ENCODE data around the gene DGKA.

DGKA gene

DNA sequence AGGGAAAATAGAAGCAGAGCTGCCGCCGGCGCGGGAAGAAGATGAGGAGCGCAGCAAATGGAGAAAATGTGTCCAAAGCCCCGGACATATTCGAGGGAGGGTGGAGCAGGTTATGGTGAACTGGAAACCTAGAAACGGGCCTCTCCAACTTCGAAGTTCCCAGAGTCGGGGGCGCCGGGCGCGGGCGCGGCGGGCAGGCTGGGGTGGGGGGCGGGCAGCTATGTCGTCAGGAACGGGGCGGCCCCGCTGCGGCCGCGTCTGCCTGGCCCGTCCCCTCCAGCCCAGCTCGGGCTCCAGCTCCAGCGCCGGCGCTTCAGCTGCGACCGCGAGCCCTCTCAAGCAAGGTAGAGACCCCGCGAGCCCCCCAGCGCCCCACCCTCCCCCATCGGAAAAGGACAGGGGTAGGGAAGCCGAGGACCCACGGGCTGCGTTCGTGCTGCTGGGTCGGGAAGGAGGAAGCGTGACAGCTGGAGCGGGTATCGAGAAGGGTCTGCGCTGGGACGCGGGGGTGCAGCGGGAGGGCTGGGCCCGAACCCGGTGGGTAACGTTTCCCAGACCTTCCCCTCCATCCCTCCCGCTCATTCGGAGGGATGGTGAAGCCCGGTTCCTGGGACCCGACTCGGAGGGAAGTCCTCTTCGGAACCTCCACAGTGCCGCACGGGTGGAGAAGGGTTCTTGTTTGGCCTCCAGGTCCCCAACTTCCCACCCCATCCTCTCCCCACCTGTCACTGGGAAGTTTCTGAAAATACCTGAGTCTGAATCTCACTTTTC lies 1.0 kb downstream of the DGKA start:
- no peak for DNase-seq

DNA sequence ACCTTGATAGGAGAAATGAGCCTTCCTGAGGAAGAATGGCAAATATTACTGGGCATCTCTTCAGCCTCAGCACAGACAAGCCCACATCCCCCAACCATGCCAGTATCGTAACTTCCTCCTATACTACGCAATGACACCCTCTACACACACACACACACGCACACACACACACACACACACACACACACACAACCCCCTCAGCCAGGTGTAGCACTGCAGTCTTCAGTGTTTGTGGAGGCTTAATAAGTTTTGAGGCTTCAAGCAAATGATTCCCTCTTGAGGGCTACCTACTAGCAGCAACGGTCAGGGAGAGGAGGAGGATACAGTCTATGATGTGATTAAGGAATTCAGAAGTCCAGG lies 1.6 kb downstream of the DGKA start:
- DNase-seq: peak; percentile 54

DNA sequence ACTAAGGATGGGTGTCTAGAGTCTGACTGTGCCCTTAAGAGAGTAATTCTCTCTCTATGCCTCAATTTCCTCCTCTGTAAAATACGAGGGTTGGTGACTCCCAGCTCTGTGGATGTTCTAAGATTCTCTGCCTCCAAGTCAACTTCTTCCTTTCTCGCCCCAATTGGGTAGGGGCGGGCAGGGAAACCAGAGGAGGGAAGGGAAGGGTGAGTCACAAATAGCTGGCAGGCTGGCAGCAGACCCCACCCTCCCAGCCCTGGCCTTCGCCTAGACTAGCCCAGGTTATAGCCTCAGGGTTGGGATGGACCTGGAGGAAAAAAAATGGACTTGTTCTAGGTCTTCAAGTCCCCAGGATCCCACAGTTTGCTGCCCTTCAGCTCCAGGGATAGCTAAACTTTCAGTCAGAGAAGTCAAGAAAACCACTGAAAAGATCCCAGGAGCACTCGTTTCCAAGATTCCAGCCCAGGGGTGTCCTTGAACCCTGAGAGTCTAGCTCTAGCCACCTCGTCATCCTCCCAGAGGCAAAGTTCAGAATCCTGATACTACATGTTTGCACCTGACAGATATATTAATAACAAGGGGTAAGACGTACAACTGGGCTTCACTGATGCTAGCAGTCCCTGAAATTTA lies 2.3 kb downstream of the DGKA start:
- DNase-seq: no peak

DNA sequence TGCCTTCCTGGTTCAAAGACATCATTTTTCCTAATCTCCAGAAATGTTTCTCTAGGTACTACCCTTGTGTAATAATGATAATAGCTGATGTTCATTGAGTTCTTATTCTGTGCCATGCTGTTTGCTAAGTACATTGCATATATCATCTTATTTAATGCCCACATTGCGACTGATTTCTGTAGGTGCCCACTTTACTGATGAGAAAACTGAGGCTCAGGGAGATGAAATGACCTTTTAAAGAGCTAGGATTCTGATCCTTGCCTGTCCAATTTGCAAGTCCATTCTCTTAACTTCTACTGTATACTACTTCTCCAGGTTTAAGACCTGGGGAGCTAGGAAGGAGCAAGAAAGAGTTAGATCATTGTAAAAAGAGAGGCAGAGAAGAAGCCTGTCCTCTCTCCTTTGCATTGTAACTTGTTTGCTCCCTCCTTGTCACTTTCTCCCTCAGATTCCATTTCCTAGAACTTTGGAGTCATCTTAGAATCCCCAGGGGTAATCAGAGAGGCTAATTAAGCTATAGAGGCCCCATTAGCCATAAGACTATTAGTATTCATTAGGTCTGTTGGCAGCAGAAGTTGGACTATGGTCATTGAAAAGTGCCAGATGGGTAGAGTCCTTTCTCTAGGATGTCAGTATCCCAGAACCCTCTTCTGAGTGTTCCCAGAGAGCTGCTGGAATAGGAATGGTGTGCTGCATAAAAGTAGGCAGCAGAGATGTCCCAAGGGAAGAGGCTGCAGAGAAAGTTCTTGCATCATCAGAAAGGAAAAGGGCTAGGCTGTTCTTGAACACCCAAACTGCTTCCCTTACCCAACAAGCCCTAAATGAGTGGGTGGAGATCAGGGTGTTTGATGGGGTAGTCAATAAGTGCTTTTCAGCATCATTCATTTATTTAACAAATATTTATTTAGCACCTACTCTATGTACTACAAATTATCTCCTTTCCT lies 3.1 kb downstream of the DGKA start:
- no peak for DNase-seq

DNA sequence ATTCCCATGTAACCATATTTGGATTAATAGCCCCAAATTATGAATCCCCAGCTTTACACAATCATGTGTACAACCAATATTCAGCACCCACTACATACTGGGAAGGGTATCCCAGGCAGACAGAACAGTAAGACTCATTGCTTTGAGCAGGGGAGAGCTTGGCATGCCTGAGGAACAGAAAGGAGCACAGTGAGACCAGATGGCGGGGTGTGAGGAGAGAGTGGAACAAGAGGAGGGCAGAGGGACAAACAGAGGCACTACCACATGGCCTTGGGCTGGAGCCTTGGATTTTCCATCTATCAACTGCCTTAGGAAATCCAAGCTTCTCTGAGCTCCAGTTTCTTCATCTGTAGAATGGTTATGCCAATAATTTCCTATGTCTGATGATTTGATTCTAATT lies 3.8 kb downstream of the DGKA start:
- DNase-seq: no peak

DNA sequence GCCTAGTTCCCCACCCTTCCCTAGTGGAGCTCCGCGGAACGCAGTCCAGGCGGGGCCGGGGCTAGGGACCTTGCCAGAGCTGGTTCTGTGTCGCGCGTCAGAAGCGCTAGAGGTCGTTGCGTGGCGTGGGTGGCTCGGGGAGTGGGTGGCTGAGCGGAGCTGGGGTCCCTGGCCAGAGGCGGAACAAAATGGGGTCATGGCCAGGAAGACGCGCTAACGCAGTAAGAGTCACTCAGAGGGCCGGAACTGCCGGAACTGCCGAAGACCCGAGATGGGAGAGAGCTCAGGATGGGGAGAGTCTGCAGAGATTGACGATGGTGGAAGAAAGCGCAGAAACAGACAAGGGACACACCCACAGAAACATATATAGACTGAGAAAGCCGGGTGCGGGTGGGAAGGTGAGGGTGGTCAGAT lies 4.8 kb downstream of the DGKA start:
- no peak for DNase-seq

DNA sequence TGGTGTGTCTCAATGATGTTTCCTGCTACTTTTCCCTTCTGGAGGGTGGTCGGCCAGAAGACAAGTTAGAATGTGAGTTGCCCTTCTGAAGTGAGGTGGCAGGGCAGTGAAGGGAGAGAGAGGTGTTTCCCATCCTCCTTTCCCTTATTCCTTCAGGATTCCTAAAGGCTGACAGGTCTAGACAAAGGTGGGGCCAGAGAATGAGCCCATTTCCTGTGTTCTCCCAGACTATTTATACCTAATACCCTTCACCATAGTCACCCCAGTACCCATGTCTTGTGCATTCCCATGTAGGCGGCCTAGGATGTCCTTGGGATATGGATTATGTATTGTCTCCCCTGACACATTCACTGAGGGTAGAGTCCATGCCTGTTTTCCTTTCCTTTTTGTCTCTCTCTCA lies 7.0 kb downstream of the DGKA start:
- no peak for DNase-seq

DNA sequence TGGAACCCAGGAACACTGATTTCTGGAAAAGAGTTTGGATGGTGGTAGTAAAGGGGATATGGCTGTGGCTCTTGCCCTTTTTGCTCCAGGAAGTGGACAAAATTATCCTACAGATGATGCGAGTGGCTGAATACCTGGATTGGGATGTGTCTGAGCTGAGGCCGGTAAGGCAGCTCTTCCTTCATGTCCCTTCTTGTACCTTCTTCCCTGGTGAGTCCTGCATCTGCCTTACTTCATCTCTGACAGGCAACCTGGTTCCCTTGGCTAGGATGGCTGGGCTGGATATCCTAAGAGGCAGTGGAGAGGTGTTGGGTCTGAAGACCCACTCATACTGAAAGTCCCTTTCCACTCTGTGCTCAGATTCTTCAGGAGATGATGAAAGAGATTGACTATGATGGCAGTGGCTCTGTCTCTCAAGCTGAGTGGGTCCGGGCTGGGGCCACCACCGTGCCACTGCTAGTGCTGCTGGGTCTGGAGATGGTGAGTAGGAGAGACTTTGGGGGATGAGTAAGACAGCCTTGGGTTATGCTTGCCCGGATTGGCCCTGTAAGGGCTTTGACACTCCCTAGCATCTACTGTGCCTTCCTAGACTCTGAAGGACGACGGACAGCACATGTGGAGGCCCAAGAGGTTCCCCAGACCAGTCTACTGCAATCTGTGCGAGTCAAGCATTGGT lies 8.0 kb downstream of the DGKA start:
- DNase-seq: no peak

DNA sequence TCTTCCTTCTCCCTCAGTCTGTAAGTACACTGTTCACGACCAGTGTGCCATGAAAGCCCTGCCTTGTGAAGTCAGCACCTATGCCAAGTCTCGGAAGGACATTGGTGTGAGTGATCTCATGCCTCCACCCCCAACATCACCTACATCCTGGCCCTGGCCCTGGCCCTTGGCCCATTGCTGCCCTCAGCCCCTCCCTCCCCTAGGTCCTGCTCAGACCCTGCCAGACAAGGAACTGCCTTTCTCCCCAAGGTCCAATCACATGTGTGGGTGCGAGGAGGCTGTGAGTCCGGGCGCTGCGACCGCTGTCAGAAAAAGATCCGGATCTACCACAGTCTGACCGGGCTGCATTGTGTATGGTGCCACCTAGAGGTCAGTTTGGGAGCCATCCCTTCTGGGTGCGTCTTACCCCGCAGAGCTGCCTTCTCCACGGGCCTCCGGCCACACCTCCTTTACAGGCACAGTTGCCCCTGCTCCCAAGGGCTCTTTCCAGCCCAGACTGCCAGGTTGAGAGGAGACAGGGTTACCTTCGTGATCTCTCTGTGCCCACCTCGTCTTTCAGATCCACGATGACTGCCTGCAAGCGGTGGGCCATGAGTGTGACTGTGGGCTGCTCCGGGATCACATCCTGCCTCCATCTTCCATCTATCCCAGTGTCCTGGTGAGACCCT lies 9.2 kb downstream of the DGKA start:
- peak; percentile 84 for DNase-seq

DNA sequence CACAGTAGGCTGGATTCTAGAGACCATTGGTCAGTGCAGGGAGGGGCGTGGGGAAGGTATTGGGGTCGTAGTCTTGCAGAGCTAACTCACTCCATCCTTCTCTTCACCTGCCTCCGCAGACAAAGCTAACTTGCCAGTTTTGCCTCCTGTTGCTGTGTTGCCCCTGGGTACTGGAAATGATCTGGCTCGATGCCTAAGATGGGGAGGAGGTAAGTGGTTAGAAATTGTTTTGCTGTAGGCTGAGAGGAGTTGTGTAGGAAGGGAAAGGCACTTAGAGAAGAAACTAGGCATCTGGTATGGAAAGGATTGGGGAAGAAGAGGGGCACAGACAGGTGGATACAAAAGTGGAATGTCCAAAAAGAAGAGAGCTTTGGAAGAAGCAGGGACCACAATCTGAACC lies 11.1 kb downstream of the DGKA start:
- DNase-seq: no peak

DNA sequence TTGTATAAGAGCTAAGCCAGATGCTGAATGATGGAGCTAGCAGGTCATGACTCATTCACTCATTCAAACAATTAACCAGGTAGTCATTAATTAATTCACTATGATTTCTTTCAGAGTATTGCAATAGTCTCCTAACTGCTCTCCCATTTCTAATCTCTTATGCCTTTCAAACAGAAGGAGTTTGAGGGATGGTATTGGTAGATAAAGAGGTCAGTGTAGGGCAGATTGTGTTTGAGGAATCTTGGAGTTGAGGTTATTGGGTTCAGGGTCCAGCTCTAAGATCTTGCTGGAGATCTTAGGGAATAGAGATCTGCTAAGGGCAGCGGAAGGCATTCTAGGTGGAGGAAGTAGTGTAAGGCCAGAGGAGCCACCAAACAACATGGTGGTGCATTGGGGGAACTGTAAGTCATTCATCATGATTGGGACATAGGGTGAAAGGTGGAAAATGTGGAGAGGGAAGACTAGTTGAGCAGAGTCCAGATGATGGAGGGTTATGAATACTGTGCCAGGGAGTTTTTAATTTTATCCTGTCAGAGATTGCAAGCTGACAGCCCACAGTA lies 11.7 kb downstream of the DGKA start:
- DNase-seq: no peak

DNA sequence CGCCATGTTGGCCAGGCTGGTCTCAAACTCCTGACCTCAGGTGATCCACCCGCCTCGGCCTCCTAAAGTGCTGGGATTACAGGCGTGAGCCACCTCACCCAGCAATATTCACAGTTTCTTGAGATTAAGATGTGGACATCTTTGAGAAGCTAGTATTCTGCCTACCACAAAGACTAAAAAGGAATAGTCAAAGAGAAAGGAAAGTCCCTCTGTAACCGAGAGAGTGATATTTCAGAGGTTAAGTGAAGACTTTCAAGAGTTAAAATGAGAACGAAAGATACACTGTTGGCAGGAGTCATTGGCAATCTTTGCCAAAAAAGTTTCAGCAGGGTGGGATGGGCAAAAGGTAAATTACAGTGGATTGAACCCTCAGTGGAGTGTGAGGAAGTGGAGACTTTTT lies 15.6 kb downstream of the DGKA start:
- DNase-seq: no peak

DNA sequence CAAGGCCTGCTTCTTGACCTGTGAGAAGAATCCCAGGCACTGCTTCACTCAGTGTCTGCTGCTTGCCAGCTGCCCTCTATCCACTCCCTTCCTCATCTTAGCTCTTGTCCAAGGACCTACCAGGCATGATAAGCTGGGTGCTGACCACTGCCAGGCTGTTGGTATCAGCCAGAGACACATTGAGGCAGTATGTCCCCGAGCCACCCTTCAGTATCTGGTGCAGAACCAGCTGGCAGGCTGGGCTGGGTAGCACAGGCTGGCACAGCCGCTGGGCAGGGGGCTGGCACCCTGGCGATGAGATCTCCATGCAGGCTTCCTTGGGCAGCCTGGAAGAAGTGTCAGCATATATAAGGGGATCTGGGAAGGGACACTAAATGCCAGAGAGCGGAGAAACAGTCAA lies 24.4 kb downstream of the DGKA start:
- no peak for DNase-seq

DNA sequence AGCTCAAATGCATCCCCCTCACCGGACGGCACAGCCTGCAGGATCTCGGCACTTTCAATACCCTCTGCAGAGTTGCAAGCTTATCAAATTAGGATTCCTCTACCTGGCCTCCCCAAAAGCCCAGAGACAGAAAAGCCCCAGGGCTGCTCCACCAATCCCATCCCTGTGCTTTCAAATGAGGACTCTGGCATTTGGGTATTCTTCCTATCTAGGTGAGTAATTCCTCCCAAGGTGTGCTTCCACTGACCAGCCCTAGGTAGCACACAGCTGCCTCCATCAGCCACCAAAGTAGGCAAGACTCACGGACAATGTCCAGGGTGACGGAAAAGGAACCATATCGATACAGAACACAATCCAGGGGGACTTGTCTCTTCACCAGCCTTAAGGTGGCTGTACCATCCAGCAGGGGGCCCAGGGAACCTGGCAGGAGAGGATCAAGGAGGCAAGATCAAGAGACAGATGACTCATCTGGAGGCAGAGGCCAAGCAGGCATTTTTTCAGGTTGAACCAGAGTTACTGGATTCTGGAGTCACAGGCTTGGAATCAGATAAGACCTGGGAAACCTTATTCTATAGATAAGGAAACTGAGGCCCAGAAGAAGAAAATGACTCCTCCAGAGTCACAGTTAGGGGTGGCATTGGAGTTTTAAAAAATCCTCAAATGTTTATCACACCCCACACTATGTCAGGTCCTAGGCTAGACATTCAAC lies 25.0 kb downstream of the DGKA start:
- peak; percentile 37 for DNase-seq

DNA sequence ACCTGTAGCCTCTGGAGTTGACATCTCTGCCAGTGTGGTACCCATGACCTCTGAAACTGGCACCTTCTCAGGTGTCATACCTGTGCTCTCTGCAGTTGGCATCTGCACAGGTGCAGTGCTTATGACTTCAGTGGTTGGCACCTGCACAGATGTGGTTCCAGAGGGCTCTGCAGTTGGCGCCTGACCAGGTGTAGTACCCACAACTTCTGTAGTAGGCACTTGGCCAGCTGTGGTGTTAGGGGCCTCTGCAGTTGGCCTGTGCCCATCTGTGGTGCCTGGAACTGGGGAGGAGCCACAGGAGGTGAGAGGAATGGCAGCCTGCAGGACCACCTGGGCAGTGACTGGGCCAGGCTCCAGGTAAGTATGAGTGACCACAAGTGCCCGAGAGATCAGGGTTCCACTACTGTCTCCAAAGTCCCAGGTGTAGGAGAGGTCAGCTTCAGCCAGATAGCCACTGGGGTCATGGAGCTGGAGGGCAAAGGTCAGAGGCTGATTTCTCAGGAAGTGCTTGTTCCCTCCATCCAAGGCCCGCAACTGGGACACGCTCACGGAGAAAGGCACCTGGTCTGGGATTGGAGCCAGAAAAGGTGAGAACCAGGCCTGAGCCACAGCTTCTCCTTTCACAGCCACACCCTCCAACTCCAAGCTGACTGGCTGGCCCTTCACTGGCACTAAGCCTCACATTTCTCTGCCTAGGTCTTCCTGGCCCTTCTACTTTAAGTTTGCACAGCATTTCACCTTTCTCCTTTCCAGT lies 26.3 kb downstream of the DGKA start:
- no peak for DNase-seq

DNA sequence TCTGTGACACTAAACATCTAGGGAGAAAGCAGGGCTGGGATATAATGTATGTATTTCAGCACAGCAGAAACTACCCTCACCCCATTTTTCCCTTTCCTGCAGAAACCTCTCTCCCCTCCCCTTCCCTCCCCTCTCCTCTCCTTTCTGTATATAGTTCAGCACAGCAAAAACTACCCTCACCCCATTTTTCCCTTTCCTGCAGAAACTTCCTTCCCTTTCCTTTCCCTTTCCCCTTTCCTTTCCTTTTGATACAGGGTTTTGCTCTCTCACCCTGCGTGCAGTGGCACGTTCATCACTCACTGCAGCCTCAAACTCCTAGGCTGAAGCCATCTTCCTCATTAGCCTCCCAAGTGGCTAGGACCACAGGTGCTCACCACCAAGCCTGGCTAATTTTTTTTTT lies 32.8 kb downstream of the DGKA start:
- no peak for DNase-seq

DNA sequence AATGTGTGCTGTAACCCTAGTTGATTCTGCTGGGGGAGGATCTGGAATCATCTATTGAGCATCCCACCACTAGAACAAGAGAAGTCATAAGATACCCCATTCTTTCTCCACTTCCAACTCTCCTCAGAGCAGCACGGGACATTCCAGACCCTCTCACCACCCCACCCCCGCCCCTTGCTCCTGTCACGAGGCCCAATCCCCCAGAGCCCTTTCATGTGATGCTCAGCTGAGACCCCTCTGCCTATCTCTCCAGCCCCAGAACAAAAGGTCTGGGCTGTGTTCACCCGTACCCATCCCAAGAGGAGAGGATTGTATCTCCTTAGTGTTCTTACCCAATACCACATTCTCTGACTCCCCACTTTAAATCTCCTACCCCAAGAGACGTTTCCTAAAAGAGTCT lies 34.3 kb downstream of the DGKA start:
- no peak for DNase-seq

DNA sequence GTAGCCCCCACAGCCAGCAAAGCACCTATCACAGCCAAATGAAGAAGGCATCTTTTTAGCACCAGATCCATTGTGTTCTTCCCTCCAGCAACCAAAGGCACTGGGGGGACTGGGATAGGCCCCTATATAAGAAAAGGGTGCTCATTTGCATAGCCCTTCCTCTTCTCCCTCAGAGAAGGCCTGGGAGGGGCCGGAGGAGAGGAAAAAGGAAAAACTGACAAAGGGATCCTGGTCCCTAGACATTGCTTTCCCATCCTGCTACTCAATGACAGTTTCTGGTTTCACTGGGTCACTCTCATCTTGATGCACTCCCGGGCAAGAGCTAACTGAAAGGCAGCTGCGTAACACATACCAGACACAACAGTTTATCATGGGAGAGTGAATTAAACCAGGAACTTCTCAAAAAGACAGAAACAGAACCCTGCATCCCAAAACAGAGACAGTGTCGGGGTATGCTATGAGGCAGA lies 35.0 kb downstream of the DGKA start, which contains the start of gene PMEL:
Gene PMEL, minus strand, starts transcription at position 102 of the 467 bp plus-strand sequence. Its CDS starts 31 bp downstream, at position 71.
- no peak for DNase-seq

DNA sequence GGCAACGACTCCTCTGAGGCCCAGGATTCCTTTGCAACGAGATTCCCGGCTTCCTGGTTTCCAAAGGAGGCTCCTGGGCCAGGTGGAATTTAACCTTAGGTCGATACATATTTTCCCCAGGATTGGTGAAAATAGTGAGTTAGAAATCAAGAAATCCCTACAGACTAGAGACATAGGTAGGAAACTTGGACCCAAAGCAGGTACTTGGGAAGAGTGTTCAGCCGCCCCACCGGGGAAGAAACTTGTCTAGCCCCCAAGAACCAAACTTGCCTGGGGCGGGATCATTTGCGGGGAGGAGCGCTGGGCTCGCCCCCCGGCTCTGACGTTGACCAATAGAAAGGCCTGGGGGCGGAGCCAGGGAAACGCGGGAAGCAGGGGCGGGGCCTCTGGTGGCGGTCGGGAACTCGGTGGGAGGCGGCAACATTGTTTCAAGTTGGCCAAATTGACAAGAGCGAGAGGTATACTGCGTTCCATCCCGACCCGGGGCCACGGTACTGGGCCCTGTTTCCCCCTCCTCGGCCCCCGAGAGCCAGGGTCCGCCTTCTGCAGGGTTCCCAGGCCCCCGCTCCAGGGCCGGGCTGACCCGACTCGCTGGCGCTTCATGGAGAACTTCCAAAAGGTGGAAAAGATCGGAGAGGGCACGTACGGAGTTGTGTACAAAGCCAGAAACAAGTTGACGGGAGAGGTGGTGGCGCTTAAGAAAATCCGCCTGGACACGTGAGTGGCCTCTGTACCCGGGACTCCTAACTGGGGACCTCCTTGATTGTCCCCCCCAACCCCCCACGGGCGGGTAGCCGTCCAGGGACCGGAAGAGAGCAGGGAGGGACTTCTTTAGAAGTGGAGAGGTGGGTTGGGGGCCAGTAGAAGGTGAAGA lies 35.7 kb downstream of the DGKA start, which contains the start of gene CDK2:
Gene CDK2, plus strand, starts transcription at position 423 of the 874 bp plus-strand sequence. Its CDS starts 179 bp downstream, at position 602.
- DNase-seq: peak; percentile 85
